GM06990 (cell line): ENCODE results near the gene DPYSL4.

Source experiments
- DNase-seq: peaks from one replicate; pipeline ENCODE4 v3.0.0-alpha.2; 2011; ENCODE audit not compliant: insufficient read length; ENCODE audit errors: extremely low read depth
- H3K27me3 ChIP-seq: replicated peaks from 2 replicates; pipeline ENCODE4 v1.6.0; 2011; ENCODE audit warnings: low read length; ENCODE audit not compliant: control insufficient read depth, insufficient read depth
- H3K36me3 ChIP-seq: 2 replicates; pipeline ENCODE4 v1.5.1; 2011; ENCODE audit warnings: low read length; ENCODE audit not compliant: control insufficient read depth, insufficient read depth
- H3K4me3 ChIP-seq: replicated peaks from 2 replicates; pipeline ENCODE4 v1.5.1; 2011; ENCODE audit warnings: low read depth, mild to moderate bottlenecking, control low read depth, low read length
- TF ChIP-seq, protein P1 (sequence below): IDR thresholded peaks from 2 replicates; pipeline ENCODE4 v1.5.1; 2011; ENCODE audit warnings: low read length, control low read depth, mild to moderate bottlenecking, inconsistent platforms; ENCODE audit not compliant: insufficient read depth, poor library complexity, severe bottlenecking

The DPYSL4 gene

GRCh38 chr10:132162021-132162531 lies 24.7 kb upstream of the DPYSL4 start:
- peak; percentile 30 for DNase-seq
- Histone ChIP-seq H3K27me3 (no peaks in the 10 kb centered on the region), H3K36me3 (no peaks in the 10 kb centered on the region), H3K4me3 (no peak overlapping the region)
- TF ChIP-seq, protein P1, sequence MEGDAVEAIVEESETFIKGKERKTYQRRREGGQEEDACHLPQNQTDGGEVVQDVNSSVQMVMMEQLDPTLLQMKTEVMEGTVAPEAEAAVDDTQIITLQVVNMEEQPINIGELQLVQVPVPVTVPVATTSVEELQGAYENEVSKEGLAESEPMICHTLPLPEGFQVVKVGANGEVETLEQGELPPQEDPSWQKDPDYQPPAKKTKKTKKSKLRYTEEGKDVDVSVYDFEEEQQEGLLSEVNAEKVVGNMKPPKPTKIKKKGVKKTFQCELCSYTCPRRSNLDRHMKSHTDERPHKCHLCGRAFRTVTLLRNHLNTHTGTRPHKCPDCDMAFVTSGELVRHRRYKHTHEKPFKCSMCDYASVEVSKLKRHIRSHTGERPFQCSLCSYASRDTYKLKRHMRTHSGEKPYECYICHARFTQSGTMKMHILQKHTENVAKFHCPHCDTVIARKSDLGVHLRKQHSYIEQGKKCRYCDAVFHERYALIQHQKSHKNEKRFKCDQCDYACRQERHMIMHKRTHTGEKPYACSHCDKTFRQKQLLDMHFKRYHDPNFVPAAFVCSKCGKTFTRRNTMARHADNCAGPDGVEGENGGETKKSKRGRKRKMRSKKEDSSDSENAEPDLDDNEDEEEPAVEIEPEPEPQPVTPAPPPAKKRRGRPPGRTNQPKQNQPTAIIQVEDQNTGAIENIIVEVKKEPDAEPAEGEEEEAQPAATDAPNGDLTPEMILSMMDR, result no peak

DNA sequence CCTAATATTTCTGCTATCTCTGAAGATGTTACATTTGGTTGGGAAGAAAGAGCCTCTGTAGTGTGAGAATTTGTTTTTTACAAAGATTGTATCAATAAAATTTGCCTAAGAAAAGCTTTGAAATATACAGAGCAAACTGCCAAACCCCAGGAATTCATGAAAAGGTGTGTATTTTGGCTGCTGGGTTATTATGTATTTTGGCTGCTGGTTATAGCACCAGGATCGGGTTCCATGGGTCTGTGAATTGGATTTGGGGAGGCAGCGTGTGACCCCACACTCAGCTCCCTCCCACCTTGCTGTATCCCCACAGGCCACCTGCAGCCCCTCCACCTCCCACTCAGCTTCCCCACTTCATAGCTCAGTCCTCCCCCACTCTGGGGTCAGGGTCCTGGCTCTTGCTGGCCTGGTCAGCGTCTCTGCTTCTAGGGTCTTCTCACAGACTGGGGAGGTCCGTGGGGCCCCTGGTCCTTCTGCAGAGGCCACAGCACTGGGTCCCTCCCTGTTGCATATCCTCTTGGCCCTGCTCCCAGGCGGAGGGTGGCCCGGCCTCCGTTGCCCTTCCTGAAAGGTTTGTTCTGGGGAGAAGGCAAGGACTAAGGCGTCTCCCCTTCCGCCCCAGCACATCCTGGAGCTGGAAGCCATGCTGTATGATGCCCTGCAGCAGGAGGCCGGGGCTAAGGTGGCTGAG lies 24.0 kb upstream of the DPYSL4 start:
- no peak for DNase-seq
- TF ChIP-seq, protein P1, result no peak
- Histone ChIP-seq H3K27me3 (no peaks in the 10 kb centered on the region), H3K4me3 (no peak overlapping the region), H3K36me3 (no peaks in the 10 kb centered on the region)

GRCh38 chr10:132163278-132163765 lies 23.4 kb upstream of the DPYSL4 start:
- Histone ChIP-seq H3K4me3 (no peak overlapping the region), H3K27me3 (no peaks in the 10 kb centered on the region), H3K36me3 (no peaks in the 10 kb centered on the region)
- TF ChIP-seq, protein P1, result peak; percentile 6
- DNase-seq, result peak; percentile 62

- no peaks in the 10 kb centered on the region for H3K36me3 ChIP-seq
Observed at GRCh38 chr10:132163826-132164515, 22.8 kb upstream of the DPYSL4 start.

GRCh38 chr10:132164761-132165278 lies 21.9 kb upstream of the DPYSL4 start:
- TF ChIP-seq, protein P1, result no peak
- Histone ChIP-seq H3K36me3 (no peaks in the 10 kb centered on the region), H3K4me3 (no peak overlapping the region), H3K27me3 (no peaks in the 10 kb centered on the region)
- no peak for DNase-seq

More at GRCh38 chr10:132163826-132164515, 22.8 kb upstream of the DPYSL4 start:
- H3K4me3 ChIP-seq, result no peak overlapping the region
- DNase-seq, result no peak
- H3K27me3 ChIP-seq, result no peaks in the 10 kb centered on the region
- TF ChIP-seq, protein P1, result no peak
